Inflammatory macrophage treated with lipopolysaccharide for 1 hour (primary cell): Measurements from ENCODE around the gene RGS6.

ENCODE experiments used
- DNase-seq, 2 donors: peaks; one replicate each; pipeline ENCODE4 v3.0.0-alpha.2; 2020 to 2022

The RGS6 gene

DNA sequence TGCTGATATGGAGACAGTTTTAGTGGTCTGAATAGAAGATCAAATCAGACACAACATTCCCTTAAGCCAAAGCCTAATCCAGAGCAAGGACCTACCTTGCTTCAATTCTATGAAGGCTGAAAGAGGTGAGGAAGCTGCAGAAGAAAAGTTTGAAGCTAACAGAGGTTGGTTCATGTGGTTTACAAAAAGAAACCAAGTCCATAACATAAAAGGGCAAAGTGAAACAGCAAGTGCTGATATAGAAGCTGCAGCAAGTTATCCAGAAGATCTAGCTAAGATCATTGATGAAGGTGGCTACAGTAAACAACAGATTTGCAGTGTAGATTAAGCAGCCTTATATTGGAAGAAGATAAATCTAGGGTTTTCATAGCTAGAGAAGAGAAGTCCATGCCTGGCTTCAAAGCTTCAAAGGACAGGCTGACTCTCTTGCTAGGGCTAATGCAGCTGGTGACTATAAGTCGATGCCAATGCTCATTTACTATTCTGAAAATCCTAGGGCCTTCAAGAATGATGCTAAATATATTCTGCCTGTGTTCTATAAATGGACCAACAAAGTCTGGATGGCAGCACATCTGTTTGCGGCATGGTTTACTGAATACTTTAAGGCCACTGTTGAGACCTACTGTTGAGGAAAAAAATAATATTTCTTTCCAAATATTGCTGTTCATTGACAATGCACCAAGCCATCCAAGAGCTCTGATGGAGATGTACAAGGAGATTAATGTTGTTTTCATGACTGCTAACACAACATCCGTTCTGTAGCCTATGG is 600.6 kb downstream of the RGS6 start:
- no peak for DNase-seq

DNA sequence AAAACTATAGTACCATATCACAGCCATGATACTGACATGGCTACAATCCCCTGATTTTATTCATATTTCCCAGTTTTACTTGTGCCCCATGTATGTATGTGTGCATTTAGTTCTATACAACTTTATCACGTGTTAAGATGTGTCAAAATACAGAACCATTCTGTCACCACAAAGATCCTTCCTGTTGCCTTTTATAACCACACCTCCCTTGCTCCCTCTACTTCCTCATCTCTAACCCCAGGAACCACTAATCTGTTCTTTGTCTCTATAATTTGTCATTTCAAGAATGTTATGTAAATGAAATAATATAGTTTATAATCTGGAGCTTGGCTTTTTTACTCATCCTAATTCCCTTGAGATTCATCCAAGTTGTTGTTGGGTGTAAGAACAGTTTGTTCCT is 603.3 kb downstream of the RGS6 start:
- DNase-seq, result peak; percentile 78 to 80

DNA sequence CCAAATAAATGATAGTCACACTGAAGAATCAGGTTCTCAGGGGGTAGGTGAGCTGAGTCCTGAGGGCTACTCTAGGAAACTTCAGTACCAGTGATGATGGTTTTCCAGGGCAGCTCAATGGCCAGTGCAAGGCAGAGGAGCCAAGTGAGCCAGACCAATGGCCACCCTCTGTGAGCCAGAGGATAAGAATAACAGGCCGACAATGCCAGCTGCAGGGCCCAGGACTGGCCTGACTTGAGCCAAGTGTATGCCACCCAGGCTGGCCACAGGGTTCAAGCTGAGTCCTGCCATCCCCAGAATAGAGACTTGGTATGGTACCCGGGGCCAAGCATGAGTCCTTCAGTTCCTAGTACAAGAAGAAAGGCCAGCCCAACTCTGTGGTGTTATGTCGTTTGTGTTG is 606.2 kb downstream of the RGS6 start:
- no peak for DNase-seq

DNA sequence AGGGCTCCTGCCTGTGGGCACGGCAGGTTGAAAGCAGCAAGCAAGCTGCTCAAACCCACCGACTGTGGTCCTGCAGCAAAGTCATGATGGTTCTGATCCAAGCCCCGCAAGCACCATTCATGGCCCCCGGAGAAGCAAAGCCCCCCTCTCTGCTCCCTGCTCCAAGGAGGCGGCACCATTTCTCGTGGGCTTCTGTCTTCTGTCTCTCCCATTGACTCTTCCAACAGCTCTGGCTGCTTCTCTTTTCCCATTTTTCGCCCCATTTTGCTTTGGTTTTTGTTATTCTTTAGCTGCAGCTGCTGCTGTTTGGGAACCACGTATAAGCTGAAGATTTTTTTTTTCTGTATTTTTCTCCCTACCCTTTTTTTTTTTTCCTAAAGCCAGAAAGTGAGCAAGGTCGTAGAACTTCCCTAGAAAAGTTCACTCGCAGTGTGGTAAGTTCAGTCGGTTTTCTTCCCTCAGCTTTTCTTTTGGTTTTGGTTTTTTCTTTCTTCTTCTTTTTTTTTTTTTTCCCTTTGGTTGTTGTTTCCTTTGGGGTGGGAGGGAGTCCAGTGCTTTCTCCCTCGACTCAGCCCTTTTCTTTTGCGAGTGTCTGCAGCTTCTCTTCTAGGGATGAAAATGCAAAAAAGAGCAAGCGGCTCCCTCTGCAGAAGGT is 607.6 kb downstream of the RGS6 start:
- no peak for DNase-seq

DNA sequence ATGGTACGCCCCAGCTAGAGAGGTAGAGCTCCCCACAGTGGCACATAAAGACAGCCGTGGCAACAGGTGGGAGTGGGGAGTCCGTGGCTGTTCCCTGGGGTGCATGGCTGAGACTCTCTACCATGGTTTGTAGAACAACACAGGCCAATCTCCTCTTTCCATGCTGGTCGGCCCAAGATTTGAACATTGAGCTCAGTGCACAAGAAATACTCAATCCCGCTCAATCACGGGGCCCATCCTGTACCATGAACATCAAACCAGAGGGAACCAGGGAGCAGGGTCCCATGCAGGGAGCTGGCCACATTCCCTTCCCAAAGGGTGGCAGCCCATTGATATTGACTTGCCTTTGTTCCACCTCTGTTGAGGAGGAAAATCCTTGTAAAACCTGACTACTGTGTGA is 608.6 kb downstream of the RGS6 start:
- DNase-seq, result no peak

DNA sequence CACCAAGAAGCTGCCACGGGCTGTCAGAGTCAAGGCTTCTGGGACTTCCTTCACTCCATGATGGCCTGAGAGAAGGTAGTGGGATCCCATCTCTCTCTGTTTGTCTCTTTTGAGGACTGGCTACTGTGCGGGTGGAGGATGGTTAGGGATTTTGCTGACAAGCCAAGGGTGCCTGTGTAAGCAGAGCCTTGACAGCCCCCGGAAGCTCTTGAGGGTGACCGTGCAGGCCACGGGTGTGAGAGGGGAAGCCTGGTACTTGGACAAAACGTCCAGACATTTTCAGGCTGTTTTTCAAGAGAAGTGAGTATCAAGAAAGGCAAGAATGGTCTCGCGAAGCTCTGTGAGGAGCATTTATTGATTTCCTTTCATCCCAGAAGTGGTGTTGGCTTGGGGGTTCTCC is 609.3 kb downstream of the RGS6 start:
- DNase-seq, result no peak

DNA sequence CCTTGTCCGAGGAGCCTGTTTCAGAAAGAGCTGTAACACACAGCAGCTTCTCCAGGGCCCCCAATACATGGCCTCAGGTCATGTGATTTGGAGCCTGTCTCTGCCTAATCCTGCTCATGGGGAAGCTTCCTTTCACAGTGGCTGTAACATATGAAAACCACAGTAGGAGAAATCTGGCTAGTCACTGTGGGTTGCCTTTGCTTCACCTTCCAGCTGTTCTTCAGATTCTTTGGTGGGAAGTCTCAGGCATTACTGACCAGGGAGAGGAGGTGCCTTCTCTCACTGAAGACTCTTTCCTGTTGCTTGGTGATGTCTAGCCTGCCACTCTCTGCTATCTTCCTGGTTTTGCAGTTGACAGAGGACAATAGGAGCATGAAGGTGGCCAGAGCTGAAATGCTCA is 611.1 kb downstream of the RGS6 start:
- peak in 1 of 2 donors; percentile 22 for DNase-seq

DNA sequence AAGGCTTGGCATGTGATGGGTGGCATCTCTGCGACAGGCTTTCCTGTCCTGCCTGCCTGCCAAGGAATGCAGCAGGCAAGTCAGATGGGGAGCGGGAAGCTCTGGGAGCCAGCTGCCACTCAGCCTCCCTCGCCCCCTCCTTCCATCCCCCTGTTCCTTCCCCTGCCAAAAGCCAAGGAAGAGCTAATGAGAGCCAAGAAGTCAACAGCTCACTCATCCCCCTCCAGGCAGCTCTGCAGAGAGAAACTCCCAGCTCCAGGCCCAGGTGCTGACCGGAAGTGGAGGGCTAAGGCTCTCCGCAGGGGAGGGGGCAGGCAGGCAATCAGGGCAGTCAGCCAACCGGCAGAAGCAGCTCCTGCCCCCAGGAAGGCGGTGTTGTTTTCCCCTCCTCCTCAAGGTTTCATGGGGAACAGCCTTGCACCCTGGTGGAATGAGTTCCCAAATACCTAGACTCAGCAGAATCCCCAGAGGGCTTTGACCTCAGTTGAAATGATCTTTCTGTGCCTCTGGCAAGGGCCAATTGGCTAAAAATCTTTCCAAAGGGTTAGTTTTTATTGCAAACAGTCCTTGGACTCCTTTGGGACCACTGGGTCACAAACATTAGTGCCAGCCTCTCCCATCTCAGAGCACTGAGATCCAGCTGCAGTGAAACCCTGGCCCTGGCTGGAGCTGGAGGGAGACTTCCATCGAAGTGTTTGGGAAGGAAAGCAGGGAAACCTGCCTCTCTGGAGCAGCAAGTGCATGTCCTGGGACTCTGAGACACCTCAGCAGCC is 612.6 kb downstream of the RGS6 start:
- DNase-seq, result no peak

DNA sequence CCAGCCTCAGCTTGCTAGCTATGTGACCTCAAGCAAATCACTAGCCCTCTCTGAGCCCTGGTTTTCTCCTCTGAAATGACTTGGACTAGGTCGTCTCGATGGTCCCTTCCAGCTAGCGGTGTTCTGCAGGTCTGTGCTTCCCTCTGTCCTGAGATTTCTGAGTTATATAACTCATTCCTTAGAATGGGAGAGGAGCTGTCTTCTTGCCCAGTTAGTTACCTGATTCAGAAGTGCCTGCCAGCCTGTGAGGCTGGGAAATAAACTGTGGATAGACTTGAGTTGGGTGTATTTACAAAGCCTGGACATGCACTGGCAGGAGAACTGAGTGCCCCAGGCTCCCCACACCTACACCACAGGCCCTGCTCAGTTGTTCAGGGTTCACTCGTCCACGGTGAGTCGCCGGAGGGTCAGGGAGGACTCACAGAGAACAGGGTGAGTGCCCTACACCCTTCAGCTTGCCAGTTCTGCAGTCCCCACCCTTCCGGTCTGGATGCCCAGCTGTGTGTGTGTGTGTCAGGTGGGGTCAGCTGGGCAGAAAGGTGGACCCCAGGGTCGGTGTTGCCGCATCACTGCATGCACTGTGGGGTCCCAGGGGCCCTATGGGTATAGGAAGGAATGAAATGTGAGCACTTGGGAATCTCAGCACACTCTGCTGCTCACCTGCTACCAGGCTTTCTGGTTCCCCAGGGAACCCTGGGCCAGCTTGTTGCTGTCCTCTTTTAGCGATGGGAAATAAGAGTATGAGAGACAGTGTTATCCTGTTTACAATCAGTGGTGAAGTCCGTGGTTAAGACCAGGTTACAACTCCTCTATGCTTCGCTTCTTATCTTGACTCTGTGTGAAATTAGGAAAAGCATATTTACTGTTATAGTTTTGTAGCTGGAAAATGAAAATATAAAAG is 613.4 kb downstream of the RGS6 start:
- no peak for DNase-seq

DNA sequence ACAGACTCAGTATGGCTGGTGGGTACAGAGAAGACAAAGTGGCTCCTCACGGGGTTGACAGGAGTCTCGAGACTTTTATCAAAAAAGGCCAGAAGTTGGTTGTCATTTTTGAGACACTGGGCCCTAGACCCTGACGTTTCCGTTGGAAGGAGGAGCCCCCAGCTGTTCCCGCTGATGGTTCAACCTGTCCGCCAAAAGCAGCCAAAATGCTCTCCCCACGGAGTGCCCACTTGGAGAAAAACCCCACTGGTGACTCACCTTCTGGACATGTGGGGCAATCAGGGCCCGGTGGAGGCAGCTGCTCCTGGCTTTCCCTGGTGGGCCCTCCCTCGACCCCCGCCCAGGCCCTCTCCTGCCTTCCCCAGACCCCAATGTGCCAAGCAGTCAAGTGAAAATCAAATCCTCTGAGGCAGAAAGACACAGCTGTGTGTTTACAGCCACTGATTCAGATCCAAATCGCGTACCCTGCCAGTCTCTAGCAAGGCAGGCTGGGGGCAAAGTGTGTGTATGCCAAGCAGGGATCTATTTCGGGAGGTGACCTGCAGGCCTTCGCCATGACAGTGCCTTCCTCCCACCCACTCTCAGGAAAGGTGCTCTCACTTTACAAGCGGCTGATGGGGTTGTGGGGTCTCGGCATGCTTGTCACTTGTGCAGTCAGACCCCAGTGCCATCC is 614.3 kb downstream of the RGS6 start:
- DNase-seq, result no peak

DNA sequence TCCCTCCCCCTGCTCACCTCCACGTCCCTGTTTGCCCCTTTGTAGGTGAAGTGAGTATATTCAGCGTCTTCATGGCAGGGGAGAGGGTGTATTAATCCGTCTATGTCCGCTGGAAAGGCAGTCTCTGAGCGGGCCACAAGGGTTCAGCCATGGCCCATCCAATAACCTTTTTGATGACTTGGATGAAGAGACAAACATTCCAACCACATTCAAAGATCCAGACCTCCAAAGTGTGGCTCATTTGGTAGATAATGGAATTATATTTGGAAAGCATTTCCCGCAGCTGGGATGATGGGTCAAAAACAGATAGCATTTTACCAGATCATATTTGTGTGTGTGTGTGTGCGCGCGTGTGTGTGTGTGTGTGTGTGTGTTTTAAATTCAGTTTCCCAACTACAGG is 615.8 kb downstream of the RGS6 start:
- no peak for DNase-seq

DNA sequence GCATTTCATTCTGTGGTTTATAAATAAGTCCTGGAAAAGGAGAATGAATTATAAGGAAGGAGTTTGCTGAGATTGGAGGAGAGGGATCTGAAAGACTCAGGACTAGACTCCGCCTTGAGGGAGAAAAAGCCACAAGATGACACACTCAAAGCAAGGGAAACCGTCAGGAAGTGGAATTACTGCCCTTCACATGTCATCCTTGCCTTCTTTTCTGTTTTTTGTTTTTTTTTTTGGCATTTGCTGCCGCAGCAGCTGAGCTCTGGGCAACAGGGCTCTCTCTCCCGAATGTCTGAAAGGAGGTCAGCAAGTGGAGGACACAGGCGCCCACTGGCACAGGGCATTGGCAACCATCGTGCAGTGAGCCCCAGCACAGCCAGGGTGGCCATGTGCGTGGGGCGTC is 616.8 kb downstream of the RGS6 start:
- DNase-seq, result no peak

DNA sequence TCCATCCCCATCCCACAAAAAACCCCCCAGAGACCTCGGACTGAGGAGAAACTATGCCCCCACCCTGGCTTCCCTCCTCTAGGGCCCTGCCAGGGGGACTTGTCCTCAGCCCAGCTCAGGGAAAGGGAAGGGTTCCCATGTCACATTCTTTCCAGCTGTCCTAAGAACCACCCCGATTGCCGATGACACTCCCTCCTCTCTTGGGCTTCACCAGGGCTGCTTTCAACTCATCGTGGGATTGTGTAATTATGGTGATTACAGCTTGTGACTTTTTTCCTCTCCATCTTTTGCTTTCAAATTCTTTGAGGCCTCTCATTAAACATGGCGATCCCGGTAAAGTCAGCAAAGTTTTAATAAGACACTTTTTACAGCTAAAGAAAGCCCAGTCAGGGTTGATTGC is 617.6 kb downstream of the RGS6 start:
- DNase-seq, result peak; percentile 31 to 37

DNA sequence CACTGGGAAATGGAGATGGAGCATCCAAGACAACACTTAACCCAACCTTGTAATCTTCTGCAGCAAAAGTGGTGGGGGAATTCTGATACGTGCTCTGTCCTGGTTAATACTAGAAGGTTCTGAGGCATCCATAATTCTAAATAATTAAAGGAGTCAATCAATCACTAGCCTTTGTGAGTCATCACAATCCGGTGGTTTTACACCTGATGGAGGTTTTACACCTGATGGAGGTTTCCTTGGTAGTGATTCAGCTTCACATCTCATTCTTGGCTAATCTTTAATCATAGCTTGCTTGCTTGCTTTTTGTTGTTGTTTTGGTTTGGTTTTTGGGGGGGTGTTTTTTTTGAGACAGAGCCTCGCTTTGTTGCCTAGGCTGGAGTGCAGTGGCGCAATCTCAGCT is 618.3 kb downstream of the RGS6 start:
- no peak for DNase-seq

DNA sequence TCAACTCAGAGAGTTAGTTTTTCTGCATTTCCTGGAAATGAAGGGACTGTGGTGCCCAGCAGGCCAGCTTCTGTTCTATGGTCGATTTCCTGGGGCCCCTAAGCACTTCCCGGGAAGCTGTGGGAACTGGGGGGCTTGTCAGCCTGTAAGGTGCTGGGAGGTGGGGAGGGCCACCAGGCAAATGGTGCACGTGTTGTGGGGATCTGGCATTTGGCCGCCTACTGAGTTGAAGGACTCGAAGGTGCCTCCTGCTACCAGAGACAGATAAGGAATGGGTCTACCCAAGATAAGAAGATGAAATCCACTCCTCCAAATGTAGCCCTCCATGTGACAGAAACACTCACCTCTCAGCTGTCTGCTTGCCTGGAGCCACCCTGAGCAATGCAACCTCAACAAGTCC is 620.0 kb downstream of the RGS6 start:
- DNase-seq, result no peak

DNA sequence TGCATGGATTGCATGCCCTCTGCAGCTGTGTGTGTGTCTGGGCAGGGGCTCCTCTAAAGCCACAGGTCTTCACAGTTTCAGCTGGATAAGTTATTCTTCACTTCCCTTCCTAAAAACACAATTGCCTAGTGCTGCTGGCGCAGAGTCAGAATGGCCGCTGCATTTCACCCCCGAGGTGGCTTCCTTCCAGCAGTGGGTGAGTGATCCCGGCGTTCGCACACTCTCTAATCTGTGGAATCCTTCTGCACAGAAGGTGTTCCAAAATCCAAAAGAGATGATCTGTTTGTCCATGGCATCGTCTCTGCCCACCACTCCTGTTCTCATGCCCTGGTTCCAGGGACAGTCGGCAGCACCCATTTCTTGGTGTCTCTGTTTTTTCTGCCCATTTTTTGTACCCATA is 620.9 kb downstream of the RGS6 start:
- no peak for DNase-seq

DNA sequence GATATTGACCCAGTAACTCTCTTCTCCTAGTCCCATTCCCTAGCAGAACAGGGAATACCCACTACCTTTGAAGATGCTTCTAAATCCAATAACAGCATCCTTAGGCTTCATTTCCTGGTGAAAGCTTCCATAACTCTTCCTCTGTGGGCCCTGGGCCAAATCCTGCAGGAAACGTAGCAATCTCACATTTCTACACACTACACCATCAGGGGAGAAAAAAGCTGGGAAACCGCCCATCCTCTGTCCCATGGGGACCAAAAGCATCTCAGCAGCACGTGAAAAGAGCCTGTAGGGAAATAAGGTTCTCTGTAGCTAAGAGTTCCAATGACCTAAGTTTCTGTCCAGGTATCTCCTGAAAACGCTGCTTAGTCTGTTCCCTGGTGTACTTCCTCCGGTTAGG is 621.4 kb downstream of the RGS6 start:
- no peak for DNase-seq

DNA sequence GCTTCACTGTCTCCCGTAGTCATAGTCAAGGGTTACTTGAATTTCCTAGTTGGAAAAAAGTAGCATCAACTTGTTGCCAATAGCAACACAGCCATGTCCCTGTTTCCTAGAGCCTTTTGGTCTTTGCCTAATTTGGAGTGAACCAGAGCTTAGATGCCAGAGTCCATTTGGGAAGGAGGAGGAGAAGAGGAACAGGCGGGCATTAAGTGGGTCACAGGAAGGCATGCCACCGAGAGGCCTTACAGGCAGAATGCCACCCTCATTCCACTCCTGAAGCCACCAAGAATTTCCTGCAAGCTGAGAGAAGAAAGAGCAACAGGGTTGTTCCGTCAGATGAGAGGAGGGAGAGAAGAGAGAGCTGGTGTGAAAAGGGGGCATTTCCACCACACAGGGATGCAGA is 622.2 kb downstream of the RGS6 start:
- DNase-seq, result no peak

DNA sequence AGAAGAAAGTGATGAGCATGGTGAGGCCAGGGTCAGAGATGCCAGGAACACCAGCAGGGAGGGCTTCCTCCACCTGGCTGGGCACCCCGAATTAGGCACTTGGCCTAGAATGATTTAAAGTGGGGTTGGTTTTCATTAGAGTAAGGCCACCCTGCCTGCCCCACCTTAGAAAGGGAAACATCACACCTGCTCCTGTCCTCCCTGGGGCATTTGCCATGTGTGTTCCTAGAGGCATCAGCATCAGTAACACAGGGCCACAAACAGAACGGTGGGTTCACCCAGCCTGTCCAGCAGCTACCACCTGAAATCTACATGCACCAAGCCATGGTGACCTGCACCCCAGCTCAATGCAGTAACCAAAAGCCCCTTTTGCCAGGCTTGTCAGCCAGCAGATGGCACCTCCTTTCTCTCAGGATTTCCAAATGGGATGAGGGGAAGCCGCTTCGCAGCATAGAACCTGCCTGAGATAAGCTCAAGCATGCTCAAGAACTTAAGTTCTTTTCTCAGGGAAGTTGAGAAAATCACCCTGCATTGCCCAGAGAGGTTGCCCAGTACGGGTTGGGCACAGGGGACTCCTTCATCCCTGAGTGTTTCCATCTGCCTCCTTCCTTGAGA is 622.9 kb downstream of the RGS6 start:
- DNase-seq, result no peak

DNA sequence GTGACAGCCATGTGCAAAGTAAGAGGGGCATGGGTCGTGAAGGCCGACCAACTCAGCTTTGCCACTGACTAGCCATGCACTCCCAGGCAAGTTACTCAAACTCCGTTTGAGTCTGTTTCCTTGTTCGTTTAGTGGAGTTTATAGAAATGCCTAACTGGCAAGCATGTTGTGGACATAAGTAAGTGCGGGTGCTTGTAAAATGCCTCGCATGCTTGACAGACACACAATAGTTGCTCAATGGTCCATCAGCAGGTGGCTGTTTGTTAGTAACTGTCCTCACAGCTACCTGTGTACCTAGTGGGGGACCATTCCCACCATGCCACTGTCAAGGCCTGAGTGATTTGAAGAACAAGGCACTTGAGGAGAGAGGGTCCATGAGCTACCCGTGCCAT is 623.4 kb downstream of the RGS6 start:
- no peak for DNase-seq

DNA sequence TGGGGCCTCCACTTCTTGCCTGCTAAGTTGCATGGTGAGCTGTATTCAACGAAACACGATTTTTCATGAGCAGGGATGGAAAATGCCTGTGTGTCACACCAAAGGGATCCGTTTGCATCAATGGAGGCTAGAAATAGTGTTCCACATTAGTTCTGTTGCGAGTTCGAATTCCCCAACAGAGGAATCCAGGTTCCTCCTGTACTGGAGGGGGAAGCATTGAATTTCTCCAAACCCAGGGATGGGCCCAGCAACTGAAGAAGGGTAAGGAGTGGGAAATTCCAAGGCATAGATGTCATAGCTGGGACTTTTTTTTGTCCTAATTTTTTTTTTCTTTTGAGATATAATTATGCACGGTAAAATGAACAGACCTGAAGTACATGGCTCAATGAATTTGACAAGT is 625.4 kb downstream of the RGS6 start:
- DNase-seq, result no peak

DNA sequence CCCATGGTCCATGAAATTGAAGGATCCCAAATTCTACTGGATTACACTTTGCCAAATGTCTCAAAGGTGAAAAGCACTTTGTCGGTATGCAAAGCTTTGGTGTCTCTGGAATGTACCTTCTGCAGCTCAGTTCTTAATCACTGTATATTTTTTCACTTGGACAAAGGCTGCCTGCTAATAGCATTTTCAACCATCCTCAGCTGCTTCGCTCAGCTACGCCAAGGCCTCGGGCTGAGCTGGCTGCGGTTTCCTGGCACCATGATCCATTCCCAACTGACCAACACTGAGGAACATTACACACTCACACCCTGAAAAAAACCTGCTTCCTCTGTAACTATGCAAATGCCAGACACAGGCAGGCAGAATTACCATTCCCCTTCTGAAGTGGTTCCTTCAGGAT is 626.5 kb downstream of the RGS6 start:
- no peak for DNase-seq
